Putamen (tissue), 1 donor: ENCODE measurements around the gene CATSPER4.
"Not testable (repeated sequence)": the region's sequence is repeated elsewhere in the genome, so short reads cannot be mapped to it uniquely, and the experiment has no call there.

ENCODE experiments used
- DNase-seq: peaks from one replicate; pipeline ENCODE4 v3.0.0-alpha.2; 2016; ENCODE audit warnings: low spot score

CATSPER4 gene

DNA sequence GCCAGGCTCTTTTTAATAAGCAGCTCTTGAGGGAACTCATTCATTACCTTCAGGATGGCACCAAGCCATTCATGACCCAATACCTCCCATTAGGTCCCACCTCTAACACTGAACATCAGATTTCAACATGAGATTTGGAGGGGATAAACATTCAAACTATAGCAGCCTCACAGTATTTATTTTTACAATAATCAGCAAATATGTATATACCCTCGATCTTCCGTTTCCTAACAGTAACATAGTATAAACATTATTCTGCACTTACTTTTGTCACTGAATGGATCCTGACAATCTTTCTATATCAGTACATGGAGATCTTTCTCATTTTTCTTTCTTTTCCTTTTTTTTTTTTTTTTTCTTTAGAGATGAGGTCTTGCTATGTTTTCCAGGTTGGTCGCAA is 5.4 kb downstream of the CATSPER4 start:
- DNase-seq = no peak

GRCh38 chr1:26197301-26197700 is 6.9 kb downstream of the CATSPER4 start:
- DNase-seq = no peak

DNA sequence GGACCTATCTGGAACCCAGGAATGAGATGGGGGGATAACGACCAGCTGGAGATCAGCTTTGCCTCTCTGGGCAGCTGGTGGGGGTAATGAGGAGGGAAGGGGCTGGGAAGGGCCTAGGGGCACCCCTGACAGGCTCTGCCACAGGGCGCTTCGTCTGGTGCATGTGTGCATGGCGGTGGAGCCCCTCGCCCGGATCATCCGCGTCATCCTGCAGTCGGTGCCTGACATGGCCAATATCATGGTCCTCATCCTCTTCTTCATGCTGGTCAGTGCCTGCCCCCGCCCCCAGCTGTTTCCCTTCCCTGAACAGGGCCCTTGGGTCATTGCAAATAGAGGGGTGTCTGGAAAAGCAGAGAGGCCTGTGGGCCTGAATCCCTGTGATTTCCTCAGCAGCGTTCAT is 7.4 kb downstream of the CATSPER4 start:
- DNase-seq = no peak

DNA sequence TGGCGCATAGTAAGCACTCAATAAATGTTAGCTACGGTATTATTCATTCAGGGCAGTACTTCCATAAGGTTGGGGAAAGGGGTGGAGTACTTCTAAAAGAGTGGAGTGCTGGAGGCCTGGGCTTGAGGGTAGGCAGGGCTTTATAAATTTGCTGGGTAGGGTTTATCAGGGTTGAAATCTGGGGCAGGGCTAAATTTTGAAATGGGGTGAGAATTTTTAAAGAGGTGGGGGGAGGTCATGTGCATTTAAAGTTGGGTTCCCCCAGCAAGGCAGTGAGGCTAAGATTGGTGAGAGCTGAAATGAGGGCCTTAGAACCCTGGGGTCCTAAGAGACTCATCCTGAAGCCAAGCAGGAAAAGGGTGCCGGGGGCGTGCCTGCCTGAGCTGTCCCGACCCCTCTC is 10.0 kb downstream of the CATSPER4 start:
- DNase-seq = no peak

- DNase-seq = no peak
Observed at GRCh38 chr1:26203642-26204318, 13.4 kb downstream of the CATSPER4 start.

DNA sequence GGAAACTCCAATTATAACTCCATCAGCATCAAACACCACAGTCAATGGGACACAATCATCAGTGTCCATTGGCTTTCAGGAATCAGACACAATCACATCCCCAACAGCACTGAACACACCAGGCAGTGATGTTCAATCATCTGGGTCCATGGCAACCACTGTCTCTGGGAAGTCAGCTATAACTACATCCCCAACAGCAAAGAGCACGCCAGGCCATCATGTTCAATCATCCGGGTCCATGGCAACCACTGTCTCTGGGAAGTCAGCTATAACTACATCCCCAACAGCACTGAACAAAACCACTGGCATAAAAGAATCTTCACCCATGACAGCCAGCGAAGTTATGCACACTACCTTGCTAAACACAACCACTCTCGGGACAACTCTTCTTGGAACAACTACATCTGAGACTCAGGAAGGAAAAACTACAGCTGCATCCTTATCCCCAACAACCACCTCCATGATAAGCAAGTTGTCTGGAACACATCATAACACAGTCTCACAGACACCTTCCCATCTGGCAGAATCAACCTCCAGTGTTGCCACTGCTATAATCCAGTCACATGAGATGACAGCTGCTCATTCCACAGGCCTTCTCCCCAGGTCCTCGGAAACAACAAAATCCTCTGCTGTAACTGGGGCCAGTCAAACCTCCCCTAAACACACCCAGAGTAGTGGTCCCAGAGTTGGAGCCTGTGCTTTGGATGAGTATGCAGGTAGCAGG is 19.9 kb downstream of the CATSPER4 start:
- no peak for DNase-seq

DNA sequence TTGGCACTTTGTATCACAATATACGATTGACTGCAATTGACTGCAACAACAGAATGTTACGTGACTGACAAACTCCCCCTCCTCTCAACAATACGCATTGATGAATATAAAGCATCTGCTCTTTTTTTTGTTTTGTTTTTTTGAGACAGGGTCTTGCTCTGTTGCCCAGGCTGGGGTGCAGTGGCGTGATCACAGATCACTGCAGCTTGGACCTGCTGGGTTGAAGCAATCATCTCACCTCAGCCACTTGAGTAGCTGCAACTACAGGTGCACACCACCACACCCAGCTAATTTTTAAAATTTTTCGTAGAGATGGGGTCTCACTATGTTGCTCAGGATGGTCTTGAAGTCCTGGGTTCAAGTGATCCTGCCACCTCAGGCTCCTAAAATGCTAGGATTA is 22.3 kb downstream of the CATSPER4 start:
- DNase-seq = no peak

- DNase-seq = no peak
Observed at GRCh38 chr1:26213335-26213905, 23.0 kb downstream of the CATSPER4 start.

DNA sequence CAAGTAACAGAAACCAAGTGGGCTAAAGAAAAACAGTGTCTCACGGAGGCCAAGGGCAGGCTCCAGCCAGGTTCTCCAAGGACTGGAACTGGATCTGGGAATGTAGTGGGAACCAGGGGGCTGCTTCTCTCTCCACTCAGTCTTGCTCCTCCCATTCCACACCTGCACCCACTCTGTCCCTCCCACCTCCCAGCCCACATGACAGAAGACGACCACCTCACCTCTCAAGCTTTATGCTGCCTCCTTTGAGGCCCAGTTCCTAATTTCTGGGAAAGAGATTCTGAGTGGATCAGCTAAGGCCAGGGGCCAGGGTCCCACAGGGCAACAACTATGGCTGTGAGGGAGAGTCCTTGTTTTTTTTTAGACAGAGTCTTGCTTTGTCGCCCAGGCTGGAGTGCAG is 24.8 kb downstream of the CATSPER4 start:
- no peak for DNase-seq

GRCh38 chr1:26218906-26219494 is 28.6 kb downstream of the CATSPER4 start:
- no peak for DNase-seq

- DNase-seq = no peak
Observed at GRCh38 chr1:26220199-26220912, 30.0 kb downstream of the CATSPER4 start.

DNA sequence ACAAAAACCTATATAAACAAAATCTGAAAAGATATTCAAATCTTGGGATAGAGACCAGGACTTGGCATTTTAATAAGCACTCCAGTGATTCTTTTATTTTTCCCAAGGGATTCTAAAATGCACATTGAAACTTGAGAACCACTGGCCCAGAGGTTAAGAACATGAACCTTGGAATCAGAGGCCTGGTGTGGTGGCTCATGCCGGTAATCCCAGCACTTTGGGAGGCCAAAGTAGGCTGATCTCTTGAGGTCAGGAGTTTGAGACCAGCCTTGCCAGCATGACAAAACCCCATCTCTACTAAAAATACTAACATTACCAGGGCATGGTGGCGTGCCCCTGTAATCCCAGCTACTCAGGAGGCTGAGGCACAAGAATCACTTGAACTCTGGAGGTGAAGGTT is 30.7 kb downstream of the CATSPER4 start:
- no peak for DNase-seq

DNA sequence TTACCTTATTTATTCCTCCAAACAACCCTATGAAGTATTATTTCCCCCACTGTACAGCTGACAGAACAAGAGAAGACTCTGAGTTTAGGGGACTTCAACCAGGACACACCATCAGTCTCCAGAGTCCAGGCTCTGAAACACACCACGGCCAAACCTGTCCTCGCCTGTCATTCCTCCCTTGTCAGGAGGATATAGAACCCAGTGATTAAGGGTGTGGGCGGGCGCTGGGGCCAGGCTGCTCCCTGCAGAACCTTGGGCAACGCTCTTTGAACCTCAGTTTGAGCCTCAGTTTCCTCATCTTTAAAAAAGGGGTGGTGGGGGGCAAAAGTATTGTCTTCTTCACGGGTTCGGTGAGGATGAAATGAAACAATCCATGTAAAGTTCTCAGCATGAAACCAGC is 34.2 kb downstream of the CATSPER4 start:
- DNase-seq = no peak

DNA sequence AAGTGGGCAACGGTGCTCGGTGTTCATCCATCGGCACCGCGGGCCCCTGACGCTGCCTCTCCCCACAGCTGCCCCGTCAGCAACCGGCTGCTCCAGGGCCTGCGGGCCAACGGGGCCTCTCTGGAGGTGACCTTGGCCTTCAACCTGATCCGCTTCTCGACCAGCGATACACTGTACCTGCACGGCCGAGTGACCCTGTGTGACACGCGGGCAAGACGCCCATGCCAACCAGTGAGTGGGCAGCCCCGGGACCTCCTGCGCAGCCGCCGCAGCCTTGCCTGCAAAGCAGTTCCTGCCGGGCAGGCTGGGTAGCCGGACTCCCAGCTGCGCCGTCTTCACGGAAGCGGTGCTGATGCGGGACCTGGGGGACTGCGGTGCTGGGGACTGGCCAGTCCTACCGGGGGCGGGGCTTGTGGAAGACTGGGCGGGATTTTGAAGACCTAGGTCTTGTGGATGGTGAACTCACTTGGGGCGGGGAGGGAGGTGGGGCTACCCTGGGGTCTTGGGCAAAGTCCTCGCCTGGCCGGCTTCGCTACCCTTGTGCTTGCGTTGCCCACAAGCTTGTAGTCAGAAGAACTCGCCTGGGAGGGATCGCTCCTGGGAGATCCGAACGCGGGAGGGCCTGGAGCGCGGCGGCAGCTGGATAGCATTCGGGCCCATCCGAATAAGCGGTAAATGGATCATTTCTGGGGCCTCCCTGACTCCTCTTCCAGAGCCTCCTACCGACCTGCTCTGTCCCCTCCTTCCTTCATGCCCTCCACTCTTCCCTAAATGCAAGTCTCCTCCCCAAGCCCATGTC is 34.8 kb downstream of the CATSPER4 start:
- no peak for DNase-seq

DNA sequence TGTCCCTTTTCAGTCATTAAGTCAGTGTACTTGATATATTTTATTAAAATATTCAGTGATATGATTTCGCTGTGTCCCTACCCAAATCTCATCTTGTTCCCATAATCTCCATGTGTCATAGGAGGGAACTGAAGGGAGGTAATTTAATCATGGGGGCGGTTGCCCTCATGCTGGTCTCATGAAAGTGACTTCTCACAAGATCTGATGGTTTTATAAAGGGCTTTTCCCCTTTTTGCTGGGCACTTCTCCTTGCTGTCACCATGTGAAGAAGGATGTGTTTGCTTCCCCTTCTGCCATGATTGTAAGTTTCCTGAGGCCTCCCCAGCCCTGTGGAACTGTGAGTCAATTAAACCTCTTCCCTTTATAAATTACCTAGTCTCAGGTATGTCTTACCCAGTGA is 40.3 kb downstream of the CATSPER4 start:
- DNase-seq = not testable (repeated sequence)

- peak; percentile 97 for DNase-seq
Observed at GRCh38 chr1:26233903-26234643, 43.7 kb downstream of the CATSPER4 start, which contains the start of gene CEP85. Gene CEP85, plus strand, starts transcription at chr1:26234200. Its CDS starts 5,584 bp downstream, at chr1:26239784.

GRCh38 chr1:26234644-26235370 is 44.4 kb downstream of the CATSPER4 start:
- no peak for DNase-seq

DNA sequence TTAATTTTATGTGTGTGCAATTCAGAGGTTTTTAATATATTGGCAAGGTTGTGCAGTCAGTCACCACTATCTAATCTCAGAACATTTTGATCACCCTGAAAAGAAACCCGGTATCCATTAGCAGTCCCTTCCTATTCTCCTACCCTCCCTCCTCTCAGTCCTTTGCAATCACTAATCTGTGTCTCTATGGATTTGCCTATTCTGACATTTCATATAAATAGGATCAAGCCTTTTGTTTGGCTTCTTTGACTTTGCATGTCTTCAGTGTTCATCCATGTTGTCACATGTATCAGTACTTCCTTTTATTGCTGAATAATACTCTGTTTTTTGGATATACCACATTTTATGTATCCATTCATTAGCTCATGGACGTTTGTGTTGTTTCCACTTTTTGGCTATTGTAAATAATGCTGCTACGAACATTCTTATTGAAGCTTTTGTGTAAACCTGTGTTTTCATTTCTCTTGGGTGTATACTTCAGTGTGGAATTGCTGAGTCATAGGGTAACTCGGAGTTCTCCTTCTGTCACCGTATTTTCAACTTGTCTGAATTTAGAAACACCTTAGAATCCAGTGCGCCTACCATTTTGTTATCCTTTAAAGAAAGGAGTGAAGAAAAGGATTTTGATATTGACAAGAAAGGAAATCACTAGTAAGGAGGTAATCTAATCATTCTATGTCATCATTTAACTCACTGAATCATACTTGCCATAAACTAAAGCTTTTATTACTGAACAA is 47.0 kb downstream of the CATSPER4 start:
- DNase-seq = peak; percentile 45

DNA sequence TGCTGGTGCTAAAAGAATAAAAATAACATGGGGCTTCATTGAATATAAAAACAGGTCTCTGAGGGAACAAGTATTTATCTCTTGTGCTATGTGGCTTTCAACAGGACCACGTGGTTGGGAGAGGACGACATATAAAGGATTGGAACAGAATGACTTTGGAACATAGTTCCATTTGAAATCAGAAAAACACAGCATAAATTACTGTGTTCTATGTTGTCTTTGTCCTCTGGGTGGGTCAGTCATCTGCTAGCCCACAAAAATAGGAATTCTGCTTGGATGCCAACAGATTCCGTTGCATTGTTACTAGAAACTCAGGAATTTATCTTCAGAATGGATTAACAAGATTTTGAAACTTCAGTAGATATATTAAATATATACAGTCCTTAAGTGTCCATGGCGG is 49.5 kb downstream of the CATSPER4 start:
- peak; percentile 65 for DNase-seq
